ENCODE measurements around the gene MRPL37.

Gene MRPL37

DNA sequence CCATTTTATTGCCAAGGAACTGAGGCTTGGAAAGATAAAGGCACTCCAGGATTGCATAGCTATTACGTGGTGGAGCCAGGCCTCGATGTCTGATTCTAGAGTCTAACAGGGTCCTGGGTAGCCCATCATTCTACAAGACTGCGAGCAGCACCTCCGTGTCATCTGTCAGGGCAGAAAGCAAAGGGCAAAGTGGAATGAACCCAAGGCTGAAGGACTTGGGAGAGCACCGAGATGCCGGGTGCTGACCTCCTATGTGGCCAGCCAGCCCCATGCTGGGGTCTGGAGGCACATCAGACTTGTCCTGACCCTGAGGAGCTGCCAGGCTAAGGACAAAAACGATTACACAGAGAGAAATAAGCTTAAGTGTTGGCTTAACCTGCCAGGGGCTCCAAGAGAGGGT lies 62.3 kb downstream of the MRPL37 start:
- no peak for TF ChIP-seq EZH2 (IDR thresholded peaks at IDR 0.05; ENCODE audit: borderline replicate concordance, low read length)
- TF ChIP-seq, protein P1, sequence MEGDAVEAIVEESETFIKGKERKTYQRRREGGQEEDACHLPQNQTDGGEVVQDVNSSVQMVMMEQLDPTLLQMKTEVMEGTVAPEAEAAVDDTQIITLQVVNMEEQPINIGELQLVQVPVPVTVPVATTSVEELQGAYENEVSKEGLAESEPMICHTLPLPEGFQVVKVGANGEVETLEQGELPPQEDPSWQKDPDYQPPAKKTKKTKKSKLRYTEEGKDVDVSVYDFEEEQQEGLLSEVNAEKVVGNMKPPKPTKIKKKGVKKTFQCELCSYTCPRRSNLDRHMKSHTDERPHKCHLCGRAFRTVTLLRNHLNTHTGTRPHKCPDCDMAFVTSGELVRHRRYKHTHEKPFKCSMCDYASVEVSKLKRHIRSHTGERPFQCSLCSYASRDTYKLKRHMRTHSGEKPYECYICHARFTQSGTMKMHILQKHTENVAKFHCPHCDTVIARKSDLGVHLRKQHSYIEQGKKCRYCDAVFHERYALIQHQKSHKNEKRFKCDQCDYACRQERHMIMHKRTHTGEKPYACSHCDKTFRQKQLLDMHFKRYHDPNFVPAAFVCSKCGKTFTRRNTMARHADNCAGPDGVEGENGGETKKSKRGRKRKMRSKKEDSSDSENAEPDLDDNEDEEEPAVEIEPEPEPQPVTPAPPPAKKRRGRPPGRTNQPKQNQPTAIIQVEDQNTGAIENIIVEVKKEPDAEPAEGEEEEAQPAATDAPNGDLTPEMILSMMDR (IDR thresholded peaks at IDR 0.05; ENCODE audit: low read length), result no peak
- H3K27ac ChIP-seq (ENCODE audit: low read depth, low read length, poor library complexity, severe bottlenecking), result no peak overlapping the region
- H3K79me2 ChIP-seq (ENCODE audit: insufficient read depth, low read length), result no peaks in the 10 kb centered on the region
- no peak overlapping the region for H3K4me3 ChIP-seq (ENCODE audit: low read depth, low read length, poor library complexity, severe bottlenecking)
- no peak overlapping the region for H3K9ac ChIP-seq (ENCODE audit: low read length)
- no peaks in the 10 kb centered on the region for H3K4me1 ChIP-seq (ENCODE audit: insufficient read depth, low read length, severe bottlenecking)
- no peak overlapping the region for H2AFZ ChIP-seq (ENCODE audit: low read length)
- H3F3A ChIP-seq (ENCODE audit: insufficient read depth, low read length), result no peaks in the 10 kb centered on the region
- no peaks in the 10 kb centered on the region for H3K9me3 ChIP-seq (ENCODE audit: low read length)
- no peaks in the 10 kb centered on the region for H4K20me1 ChIP-seq (ENCODE audit: insufficient read depth, low read length)
- H3K9me2 ChIP-seq (ENCODE audit: low read depth, low read length), result no peaks in the 10 kb centered on the region
- no peaks in the 10 kb centered on the region for H3K27me3 ChIP-seq (ENCODE audit: insufficient read depth, low read length)
- no peaks in the 10 kb centered on the region for H3K36me3 ChIP-seq (ENCODE audit: insufficient read depth, low read length)
- no peak overlapping the region for H3K4me2 ChIP-seq (ENCODE audit: low read length)

DNA sequence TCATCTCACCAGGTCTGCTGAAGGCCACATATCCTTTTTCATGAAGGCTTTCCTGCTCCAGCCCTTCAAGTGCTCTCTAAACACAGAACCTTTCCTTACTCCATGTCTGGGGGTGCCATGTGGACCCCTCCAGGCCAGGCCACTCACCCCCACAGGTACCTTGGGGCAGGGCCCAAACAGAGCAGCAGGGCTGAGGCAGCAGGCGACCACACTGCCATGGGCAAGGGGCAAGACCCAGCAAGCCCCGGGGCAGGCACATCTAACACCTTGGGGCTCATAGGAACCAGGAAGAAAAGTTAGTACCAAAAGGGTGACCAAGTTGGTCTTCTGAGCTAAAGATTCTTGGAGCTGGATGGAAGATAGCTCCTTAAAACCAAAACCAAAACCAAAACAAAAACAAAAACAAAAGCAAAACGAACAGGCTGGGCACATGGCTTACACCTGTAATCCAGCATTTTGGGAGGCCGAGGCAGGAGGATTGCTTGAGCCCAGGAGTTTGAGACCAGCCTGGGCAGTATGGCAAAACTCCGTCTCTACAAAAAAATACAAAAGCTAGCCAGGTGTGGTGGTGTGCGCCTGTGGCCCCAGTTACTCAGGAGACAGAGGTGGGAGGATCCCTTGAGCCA lies 63.7 kb downstream of the MRPL37 start:
- H2AFZ ChIP-seq (ENCODE audit: low read length), result no peak overlapping the region
- no peaks in the 10 kb centered on the region for H3K9me2 ChIP-seq (ENCODE audit: low read depth, low read length)
- no peaks in the 10 kb centered on the region for H3K9me3 ChIP-seq (ENCODE audit: low read length)
- TF ChIP-seq, protein P1 (IDR thresholded peaks at IDR 0.05; ENCODE audit: low read length), result no peak
- no peak for TF ChIP-seq EZH2 (IDR thresholded peaks at IDR 0.05; ENCODE audit: borderline replicate concordance, low read length)
- no peak overlapping the region for H3K4me2 ChIP-seq (ENCODE audit: low read length)
- no peaks in the 10 kb centered on the region for H3K4me1 ChIP-seq (ENCODE audit: insufficient read depth, low read length, severe bottlenecking)
- no peaks in the 10 kb centered on the region for H3F3A ChIP-seq (ENCODE audit: insufficient read depth, low read length)
- no peaks in the 10 kb centered on the region for H3K27me3 ChIP-seq (ENCODE audit: insufficient read depth, low read length)
- no peak overlapping the region for H3K27ac ChIP-seq (ENCODE audit: low read depth, low read length, poor library complexity, severe bottlenecking)
- H4K20me1 ChIP-seq (ENCODE audit: insufficient read depth, low read length), result no peaks in the 10 kb centered on the region
- no peaks in the 10 kb centered on the region for H3K79me2 ChIP-seq (ENCODE audit: insufficient read depth, low read length)
- no peak overlapping the region for H3K4me3 ChIP-seq (ENCODE audit: low read depth, low read length, poor library complexity, severe bottlenecking)
- no peak overlapping the region for H3K9ac ChIP-seq (ENCODE audit: low read length)
- H3K36me3 ChIP-seq (ENCODE audit: insufficient read depth, low read length), result no peaks in the 10 kb centered on the region

DNA sequence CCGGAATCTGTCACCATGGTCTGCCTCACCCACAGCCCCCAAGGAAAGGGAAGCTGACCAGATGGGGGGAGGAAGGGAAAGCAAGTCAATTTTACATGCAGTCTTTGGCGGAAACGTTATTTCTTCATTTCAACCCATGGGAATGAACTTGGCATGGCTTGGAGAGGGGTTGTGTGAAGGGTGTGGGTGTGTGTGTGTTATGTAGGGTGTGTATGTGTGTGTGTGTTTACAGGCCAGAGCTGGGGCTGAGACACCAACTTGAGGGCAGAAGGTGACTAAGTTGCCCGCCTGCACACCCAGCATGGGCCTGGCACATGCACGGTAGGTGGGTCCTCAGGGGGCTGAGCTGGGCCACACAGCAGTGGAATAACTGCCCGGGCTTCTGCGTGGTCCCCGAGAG lies 65.2 kb downstream of the MRPL37 start:
- no peak overlapping the region for H3K4me3 ChIP-seq (ENCODE audit: low read depth, low read length, poor library complexity, severe bottlenecking)
- H3K9me3 ChIP-seq (ENCODE audit: low read length), result no peaks in the 10 kb centered on the region
- no peaks in the 10 kb centered on the region for H3K79me2 ChIP-seq (ENCODE audit: insufficient read depth, low read length)
- H4K20me1 ChIP-seq (ENCODE audit: insufficient read depth, low read length), result no peaks in the 10 kb centered on the region
- H2AFZ ChIP-seq (ENCODE audit: low read length), result no peak overlapping the region
- no peak overlapping the region for H3K27ac ChIP-seq (ENCODE audit: low read depth, low read length, poor library complexity, severe bottlenecking)
- H3K9me2 ChIP-seq (ENCODE audit: low read depth, low read length), result no peaks in the 10 kb centered on the region
- H3K9ac ChIP-seq (ENCODE audit: low read length), result no peak overlapping the region
- H3K4me2 ChIP-seq (ENCODE audit: low read length), result no peak overlapping the region
- H3K4me1 ChIP-seq (ENCODE audit: insufficient read depth, low read length, severe bottlenecking), result no peaks in the 10 kb centered on the region
- no peaks in the 10 kb centered on the region for H3K36me3 ChIP-seq (ENCODE audit: insufficient read depth, low read length)
- TF ChIP-seq, protein P1 (IDR thresholded peaks at IDR 0.05; ENCODE audit: low read length), result no peak
- no peak for TF ChIP-seq EZH2 (IDR thresholded peaks at IDR 0.05; ENCODE audit: borderline replicate concordance, low read length)
- H3F3A ChIP-seq (ENCODE audit: insufficient read depth, low read length), result no peaks in the 10 kb centered on the region
- H3K27me3 ChIP-seq (ENCODE audit: insufficient read depth, low read length), result no peaks in the 10 kb centered on the region
